Measurements from ENCODE around the gene DNAH14.
"Not testable (repeated sequence)": the region's sequence is repeated elsewhere in the genome, so short reads cannot be mapped to it uniquely, and the experiment has no call there.

DNA sequence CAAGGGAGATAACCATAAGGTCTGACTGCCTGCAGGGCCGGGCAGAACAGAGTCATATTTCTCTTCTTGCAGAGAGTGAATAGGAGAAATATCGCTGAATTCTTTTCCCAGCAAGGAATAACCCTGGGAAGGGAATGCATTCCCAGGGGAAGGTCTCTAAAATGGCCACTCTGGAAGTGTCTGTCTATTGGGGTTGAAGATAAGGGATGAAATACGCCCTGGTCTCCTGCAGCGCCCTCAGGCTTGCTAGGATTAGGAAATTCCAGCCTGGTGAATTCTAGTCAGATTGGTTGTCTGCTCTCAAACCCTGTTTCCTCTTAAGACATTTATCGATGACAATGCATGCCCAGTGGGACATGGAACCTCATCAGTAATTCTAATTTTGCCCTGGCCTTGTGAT, 76.9 kb downstream of the DNAH14 start:
- TF ChIP-seq POLR2A, POLR2AphosphoS5 (IDR thresholded peaks at IDR 0.05): not testable (repeated sequence)
- TF ChIP-seq, protein P1, sequence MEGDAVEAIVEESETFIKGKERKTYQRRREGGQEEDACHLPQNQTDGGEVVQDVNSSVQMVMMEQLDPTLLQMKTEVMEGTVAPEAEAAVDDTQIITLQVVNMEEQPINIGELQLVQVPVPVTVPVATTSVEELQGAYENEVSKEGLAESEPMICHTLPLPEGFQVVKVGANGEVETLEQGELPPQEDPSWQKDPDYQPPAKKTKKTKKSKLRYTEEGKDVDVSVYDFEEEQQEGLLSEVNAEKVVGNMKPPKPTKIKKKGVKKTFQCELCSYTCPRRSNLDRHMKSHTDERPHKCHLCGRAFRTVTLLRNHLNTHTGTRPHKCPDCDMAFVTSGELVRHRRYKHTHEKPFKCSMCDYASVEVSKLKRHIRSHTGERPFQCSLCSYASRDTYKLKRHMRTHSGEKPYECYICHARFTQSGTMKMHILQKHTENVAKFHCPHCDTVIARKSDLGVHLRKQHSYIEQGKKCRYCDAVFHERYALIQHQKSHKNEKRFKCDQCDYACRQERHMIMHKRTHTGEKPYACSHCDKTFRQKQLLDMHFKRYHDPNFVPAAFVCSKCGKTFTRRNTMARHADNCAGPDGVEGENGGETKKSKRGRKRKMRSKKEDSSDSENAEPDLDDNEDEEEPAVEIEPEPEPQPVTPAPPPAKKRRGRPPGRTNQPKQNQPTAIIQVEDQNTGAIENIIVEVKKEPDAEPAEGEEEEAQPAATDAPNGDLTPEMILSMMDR (IDR thresholded peaks at IDR 0.05) = not testable (repeated sequence)

Measured in breast epithelium (tissue), 3 donors.